ENCODE data around the gene ERBB2. TPM values are rescaled to one million over a fixed set of nuclear protein-coding genes. Genes with fewer than 3 reads are reported as not detected.

The ERBB2 gene
- total RNA-seq, 6 experiments from 2014 or later = 8.9 to 40.4 (median 26.2) TPM

DNA sequence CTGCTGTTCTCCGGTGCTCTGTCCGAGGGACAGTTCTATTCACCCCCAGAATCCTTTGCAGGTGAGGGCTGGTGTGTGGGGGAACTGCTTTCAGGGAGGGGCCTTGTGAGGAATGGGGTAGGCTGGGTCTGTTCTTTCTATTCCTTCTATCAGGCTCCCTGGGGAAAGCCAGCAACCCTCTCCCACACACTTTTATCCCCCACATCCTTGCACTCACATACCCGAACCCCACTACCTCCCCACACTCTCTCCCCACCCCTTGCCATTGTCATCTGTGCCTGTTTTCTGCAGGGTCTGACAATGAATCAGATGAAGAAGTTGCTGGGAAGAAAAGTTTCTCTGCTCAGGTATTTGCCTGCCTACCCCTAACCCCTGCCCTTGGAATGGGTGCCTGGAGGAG, 41.1 kb upstream of the ERBB2 start:
- 100% methylated on average over 1 of the region's 3 CpGs for WGBS (ENCODE audit: insufficient coverage, low coverage, low lambda C conversion rate, missing lambda C conversion rate)
- H3K36me3 ChIP-seq = no peaks in the 10 kb centered on the region
- peaks cover 0 to 16% (median 6%) of the 10 kb centered on the region in 4 donors for H3K4me1 ChIP-seq
- TF ChIP-seq, protein P1, sequence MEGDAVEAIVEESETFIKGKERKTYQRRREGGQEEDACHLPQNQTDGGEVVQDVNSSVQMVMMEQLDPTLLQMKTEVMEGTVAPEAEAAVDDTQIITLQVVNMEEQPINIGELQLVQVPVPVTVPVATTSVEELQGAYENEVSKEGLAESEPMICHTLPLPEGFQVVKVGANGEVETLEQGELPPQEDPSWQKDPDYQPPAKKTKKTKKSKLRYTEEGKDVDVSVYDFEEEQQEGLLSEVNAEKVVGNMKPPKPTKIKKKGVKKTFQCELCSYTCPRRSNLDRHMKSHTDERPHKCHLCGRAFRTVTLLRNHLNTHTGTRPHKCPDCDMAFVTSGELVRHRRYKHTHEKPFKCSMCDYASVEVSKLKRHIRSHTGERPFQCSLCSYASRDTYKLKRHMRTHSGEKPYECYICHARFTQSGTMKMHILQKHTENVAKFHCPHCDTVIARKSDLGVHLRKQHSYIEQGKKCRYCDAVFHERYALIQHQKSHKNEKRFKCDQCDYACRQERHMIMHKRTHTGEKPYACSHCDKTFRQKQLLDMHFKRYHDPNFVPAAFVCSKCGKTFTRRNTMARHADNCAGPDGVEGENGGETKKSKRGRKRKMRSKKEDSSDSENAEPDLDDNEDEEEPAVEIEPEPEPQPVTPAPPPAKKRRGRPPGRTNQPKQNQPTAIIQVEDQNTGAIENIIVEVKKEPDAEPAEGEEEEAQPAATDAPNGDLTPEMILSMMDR (IDR thresholded peaks at IDR 0.05) = no peak
- TF ChIP-seq POLR2A (IDR thresholded peaks at IDR 0.05) = no peak
- intact Hi-C loops (cut with DNase I) = no loop called here
- H3K27me3 ChIP-seq = no peaks in the 10 kb centered on the region
- no peak for ATAC-seq
- no peak for DNase-seq
- H3K4me3 ChIP-seq = no peak overlapping the region
- no peaks in the 10 kb centered on the region for H3K9me3 ChIP-seq
- peak overlapping the region in 1 of 3 donors; percentile 33 for H3K27ac ChIP-seq

DNA sequence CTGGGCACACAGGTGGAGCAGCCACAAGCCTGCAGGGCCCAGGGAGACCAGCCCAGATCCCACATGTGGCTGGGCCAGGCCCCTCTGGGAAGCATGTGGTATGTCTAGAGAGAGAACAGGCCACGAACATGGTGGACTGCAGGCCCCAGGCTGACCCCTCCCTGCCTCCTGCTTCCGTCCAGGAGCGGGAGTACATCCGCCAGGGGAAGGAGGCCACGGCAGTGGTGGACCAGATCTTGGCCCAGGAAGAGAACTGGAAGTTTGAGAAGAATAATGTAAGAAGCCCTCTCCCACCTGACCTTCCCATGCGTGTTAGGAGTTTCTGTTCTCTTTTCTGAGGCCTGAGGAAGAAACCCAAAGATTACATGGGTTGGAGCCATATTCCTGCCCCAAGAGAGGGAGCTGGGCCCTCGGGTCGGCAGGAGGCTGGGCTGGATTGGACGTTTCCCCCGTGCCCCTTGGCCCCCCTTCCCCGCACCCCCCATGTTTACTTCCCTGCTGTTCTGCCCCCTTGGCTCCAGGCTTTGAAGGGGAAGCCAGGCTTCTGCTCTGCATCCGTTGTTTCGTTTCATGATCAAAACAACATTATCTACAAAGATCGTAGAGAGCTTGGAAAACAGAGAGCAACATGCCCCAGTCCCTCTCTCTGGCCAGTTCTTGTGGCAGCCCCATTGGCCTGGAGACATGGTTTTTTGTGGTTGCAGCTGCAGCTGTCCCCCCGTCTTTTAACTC, 40.4 kb upstream of the ERBB2 start:
- no peak for TF ChIP-seq POLR2A (IDR thresholded peaks at IDR 0.05)
- TF ChIP-seq, protein P1 (IDR thresholded peaks at IDR 0.05) = no peak
- Histone ChIP-seq H3K9me3 (no peaks in the 10 kb centered on the region), H3K36me3 (no peaks in the 10 kb centered on the region), H3K4me3 (no peak overlapping the region), H3K27me3 (no peaks in the 10 kb centered on the region), H3K27ac (peak overlapping the region in 1 of 3 donors; percentile 47), H3K4me1 (peaks cover 0 to 19% (median 8%) of the 10 kb centered on the region in 4 donors)
- no peak for DNase-seq
- WGBS (ENCODE audit: insufficient coverage, low coverage, low lambda C conversion rate, missing lambda C conversion rate) = 35% methylated on average over 8 of the region's 15 CpGs
- peak; percentile 33 to 66 (median 54) for ATAC-seq
- intact Hi-C loops (cut with DNase I) = no loop called here

- intact Hi-C loops (cut with DNase I) = no loop called here
- TF ChIP-seq, protein P1 (IDR thresholded peaks at IDR 0.05) = no peak
- no peak for TF ChIP-seq POLR2A (IDR thresholded peaks at IDR 0.05)
- H3K27me3 ChIP-seq = no peaks in the 10 kb centered on the region
- ATAC-seq = no peak
- H3K27ac ChIP-seq = peak overlapping the region in 2 of 3 donors; percentile 2 to 47
- no peaks in the 10 kb centered on the region for H3K36me3 ChIP-seq
- peaks cover 0 to 24% (median 10%) of the 10 kb centered on the region in 4 donors for H3K4me1 ChIP-seq
- no peak for DNase-seq
- H3K9me3 ChIP-seq = no peaks in the 10 kb centered on the region
- WGBS (ENCODE audit: insufficient coverage, low coverage, low lambda C conversion rate, missing lambda C conversion rate) = 92% methylated on average over 4 of the region's 5 CpGs
- no peak overlapping the region for H3K4me3 ChIP-seq
These were observed 39.9 kb upstream of the ERBB2 start for GRCh38 chr17:39660011-39660360.

DNA sequence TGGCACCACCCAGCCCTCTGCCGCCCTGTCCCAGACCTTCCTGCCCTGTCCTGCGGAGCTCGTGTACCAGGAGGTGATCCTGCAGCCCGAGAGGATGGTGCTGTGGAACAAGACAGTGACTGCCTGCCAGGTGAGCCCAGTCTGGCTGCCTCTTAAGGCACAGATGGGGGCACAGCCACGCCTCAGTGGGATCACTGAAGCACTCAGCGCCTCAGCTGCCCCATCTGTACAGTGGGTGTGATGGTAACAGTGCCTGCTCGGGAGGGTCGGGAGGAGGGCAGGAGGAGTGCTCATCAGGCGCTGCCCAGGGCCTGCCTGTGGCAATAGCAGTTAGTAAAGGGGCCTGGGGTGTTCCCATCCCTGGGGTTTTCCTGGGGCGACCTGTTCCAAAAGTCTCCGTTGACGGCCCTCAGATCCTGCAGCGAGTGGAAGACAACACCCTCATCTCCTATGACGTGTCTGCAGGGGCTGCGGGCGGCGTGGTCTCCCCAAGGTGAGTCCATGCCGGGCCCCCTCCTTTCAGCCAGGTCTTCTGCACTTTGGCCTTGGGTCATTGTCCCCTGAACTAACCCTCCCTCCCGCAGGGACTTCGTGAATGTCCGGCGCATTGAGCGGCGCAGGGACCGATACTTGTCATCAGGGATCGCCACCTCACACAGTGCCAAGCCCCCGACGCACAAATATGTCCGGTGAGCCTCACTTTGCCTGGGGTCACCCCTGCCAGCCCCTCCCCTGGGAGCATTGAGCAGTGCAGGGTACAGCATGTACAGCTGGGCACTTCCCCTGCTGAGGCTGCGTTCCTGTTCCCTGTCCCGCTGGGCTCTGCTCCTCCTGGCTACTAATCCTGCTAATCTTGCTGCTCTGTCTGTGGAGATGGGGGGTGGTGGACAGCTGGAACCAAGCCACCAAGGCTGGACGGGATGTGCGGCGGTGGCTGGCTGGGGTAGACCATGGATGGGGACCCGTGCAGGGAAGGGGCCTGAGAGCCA, 39.2 kb upstream of the ERBB2 start:
- no peaks in the 10 kb centered on the region for H3K27me3 ChIP-seq
- no peak overlapping the region for H3K4me3 ChIP-seq
- intact Hi-C loops (cut with DNase I) = no loop called here
- H3K4me1 ChIP-seq = peaks cover 0 to 28% (median 10%) of the 10 kb centered on the region in 4 donors
- H3K27ac ChIP-seq = peak overlapping the region in 2 of 3 donors; percentile 2 to 47
- DNase-seq (no peak), ATAC-seq (peak; percentile 2 to 56 (median 13))
- H3K9me3 ChIP-seq = no peaks in the 10 kb centered on the region
- TF ChIP-seq, protein P1 (IDR thresholded peaks at IDR 0.05) = no peak
- TF ChIP-seq POLR2A (IDR thresholded peaks at IDR 0.05) = no peak
- H3K36me3 ChIP-seq = no peaks in the 10 kb centered on the region
- WGBS (ENCODE audit: insufficient coverage, low coverage, low lambda C conversion rate, missing lambda C conversion rate) = 40% methylated on average over 4 of the region's 35 CpGs

Data from right lobe of liver (tissue), 6 donors.